GM18909 (cell line): ENCODE data around the gene ZMAT2.
"Not testable (repeated sequence)": the region's sequence is repeated elsewhere in the genome, so short reads cannot be mapped to it uniquely, and the experiment has no call there.

Experiments used
- ATAC-seq: cut with Tn5 transposase; IDR thresholded peaks from one replicate; pipeline ENCODE4 v1.9.1; 2021; ENCODE audit warnings: mild to moderate bottlenecking; ENCODE audit not compliant: unreplicated experiment, poor library complexity

Gene ZMAT2

DNA sequence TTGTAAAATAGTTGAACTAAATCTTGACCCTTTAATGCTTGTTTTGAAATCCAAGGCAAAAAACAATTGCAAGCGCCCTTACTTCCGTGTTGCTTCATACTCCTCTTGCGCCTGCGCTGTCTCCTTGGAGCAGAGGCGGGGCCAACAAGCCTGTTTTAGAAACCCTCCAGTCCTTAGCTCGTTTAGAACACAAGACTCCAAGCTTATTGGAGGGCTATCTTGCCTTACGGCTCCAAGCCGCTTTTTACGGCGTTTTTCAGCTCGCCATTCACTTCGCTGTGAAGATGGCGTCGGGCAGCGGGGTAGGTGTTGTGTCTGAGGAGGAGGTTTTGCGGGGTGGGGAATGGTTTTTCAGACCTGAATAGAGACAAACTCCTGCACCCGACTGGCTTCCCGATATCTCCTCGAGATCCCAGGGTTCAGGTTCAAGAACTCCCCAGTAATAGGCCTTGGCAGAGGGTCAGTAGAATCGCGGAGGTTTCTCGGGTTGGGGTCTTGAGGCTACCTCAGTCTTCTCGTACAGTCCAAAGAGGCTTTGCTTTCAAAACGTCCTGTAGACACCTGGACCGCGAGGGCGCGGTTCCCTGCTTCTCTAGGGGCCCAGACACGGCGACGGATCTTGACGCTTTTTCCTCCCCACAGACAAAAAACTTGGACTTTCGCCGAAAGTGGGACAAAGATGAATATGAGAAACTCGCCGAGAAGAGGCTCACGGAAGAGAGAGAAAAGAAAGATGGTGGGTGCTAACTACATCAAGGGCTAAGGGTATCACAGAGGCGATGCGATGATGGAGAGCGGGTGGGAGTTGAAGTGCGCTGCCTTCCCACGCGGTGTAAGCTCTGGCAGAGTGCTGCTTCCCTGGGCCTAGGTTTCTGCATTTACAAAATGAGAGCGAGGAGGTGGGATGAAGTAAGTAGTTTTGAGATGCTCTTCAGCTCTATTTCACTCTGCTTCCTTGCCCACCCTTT lies at the start of gene ZMAT2:
TSS of gene ZMAT2 (plus strand) at position 271 of the 968 bp plus-strand sequence. CDS start at position 285, 14 bp downstream.
- ATAC-seq: peak; percentile 98

DNA sequence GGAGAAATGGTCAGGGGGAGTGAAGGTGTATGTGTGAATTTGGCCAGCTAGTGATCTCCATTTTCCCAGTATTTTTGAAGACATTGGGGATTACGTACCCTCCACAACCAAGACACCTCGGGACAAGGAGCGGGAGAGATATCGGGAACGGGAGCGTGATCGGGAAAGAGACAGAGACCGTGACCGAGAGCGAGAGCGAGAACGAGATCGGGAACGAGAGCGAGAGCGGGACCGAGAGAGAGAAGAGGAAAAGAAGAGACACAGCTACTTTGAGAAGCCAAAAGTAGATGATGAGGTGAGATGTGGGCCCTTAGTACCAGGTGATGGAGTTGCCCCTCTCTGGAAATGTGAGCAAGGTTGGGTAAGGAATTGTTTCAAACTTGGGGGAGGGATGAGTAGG lies 41.4 kb upstream of the ZMAT2 start:
- ATAC-seq: no peak

GRCh38 chr5:140660371-140660770 lies 39.9 kb upstream of the ZMAT2 start:
- not testable (repeated sequence) for ATAC-seq

DNA sequence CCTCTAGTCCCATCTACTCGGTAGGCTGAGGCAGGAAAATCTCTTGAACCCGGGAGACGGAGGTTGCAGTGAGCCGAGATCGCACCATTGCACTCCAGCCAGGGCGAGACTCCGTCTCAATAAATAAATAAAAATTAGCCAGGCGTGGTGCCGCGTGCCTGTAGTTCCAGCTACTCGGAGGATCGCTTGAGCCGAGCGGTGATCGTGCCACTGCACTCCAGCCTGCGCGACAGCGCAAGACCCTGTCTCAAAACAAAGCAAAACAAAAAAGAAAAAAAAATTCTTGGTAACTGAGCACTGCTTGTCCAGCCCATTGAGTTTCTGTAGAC lies 36.3 kb upstream of the ZMAT2 start:
- no peak for ATAC-seq

DNA sequence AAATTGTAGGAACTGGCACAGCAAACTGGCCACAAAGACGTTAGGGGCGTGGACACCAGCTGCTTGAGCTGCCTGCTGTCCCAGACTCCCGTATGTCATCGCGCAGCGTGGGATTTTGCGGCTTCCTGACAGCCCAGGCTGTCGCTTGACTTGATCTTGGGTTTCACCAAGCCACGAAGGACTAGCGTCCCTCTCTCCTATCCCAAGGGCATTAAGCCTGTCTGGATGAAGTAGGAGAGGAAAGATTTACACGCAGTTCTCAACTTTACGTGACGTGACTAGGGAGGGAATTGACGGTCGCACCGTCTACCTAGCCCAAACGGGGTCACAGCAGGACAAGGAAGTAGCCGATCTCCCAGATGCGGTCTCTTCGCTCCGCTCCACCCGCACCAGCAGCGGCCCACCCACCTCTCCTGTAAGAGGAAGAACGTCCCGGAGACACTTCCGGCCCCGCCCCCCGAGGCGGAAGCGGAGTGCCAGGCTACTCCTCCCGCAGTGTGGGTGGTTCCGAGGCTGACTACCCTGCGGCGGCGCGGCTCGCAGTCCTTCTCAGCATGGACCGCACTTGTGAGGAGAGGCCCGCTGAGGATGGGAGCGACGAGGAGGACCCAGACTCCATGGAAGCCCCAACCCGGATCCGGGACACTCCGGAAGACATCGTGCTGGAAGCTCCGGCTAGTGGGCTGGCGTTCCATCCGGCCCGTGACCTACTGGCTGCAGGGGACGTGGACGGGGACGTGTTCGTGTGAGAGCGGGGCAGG lies 35.7 kb upstream of the ZMAT2 start, which contains the start of gene WDR55:
TSS of gene WDR55 (plus strand) at position 546 of the 761 bp plus-strand sequence. CDS start at position 555, 9 bp downstream.
- ATAC-seq: peak; percentile 98

GRCh38 chr5:140671035-140671434 lies 29.2 kb upstream of the ZMAT2 start:
- not testable (repeated sequence) for ATAC-seq

DNA sequence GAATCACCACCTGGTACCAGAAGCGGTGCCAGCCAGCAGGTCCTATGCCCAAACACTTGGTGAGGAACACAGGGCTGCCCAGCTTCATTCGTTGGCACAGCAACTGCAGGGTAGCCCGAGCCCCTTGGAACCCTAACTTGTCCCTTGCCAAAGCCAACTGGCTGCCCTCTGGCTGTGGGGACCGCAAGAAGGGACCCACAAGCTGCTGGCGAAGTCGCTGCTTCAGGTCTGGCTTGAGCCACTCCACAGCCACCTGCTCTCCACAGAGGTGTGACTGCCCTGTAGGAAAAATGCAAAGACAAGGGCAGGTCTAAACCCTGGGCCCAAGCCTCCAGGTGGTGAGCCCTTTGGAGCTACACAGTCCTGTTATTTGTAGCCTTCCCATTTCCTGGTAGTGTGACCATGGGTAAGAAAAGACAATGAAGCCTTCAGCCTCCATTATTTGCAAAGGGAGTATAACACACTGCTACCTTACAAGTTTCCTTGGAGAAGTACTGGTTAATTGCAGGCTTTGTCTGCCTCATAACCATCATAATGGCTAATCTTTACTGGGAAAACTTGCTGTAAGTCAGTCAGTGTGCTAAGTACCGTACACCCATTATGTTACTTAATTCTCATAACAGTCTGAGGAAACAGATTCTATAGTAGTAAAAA lies 28.6 kb upstream of the ZMAT2 start:
- ATAC-seq: no peak

DNA sequence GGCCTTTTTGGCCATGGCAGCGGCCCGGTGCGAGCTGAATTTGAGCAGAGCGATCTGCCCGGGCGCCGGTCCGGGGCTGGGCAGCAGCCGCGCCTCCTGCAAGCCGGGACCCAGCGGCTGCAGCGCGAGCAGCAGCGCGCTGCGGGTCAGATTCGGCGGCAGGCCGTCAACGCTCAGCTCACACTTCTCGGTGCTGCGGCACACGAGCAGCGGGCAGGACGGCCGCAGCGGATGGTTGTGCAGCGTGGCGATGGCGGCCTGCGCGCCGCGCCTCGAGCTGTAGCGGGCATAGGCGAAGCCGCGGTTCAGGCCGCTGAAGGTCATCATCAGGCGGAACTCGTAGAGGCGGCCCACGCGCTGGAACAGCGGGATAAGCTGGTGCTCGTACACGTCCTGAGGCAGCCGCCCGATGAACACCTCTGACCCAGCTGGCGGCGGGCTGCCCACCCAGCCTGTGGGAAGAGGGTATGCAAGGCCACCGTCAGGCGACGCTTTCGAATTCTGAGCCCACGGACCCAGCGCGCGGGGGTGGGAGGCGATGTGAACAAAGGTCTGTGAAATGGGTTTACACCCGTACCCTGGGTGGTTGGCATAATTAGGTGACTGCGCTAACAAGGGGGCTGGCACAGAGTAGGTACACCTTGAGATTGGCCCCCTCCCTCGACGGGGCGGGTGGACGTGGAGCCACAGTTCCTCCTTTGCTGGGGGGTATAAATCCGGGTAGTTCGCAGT lies 27.6 kb upstream of the ZMAT2 start:
- ATAC-seq: no peak

DNA sequence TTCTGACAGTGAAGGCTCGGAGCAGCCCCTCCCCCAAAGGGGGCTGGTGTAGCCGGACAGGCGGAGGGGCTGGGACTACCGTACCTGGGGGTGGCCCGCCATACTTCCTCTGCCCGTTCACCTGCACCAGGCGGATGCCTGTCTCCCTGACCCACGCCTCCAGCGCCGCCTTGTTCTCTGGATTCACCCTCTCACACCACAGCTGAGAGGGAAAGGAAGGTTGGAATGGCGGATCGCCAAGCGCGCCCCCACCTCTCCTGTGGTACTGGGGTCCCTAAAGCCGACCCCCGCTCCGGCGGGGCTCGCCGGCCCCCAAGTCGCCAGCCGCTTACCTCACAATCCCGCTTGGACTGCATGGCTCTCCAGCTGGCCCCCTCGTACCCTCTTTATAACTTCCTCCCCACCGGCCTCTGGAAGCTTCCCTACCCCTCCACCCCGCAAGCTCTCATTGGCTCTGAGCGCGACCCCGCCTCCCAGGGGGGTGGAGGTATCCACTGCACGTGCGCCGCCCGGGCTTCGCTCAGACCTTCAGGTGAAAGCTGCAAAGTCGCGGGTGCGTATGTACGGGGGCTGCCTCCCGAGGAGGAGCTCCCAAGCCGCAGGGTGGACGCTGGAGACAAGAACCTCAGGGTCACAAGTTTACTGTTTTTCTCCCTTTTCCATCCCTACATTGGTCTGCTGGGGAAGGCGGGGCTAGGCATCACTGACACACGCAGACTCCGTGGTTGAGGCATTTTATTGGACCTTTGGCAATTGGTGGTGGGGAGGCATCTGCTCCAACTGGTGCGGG lies 26.9 kb upstream of the ZMAT2 start, which contains the start of gene DND1:
TSS of gene DND1 (minus strand) at position 390 of the 790 bp plus-strand sequence. CDS start at position 356, 34 bp downstream.
- no peak for ATAC-seq

GRCh38 chr5:140674211-140674610 lies 26.0 kb upstream of the ZMAT2 start:
- ATAC-seq: no peak

DNA sequence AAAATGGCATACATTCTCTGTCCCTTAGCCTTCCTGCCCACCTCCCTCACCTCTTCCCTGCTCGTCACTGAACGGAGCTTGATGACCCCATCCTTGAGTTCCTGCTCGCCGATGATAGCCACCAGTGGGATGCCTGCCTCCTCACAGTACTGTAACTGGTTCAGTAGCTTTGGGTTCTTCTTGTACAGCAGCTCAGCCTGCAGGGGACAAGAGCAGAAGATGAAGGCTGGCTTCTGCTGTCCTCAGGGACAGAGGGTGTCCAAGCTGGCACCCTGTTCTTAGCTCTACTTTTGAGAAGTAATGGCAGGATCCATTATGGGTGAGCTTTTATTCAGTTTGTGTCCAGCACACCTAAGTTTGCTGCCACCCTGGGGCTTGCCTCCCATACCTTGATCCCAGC lies 25.6 kb upstream of the ZMAT2 start:
- ATAC-seq: no peak

DNA sequence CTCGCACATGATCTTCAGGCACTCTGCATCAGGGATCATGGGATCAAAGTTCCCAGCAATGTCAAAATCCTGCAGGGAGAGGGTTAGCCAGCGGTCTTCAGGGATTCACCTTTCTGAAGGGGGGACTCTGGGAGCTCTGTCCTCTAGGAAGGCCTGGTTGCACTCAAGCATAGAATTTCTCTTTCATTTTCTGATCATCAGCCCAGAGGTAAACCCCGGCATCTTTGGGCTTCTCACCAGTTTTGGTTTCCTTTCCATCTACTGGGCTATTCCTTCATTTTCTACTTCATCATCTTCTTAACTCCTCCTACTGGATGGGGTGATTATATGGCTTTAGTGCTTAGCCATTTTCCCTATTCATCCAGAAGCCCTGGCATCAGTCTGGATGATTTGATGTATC lies 22.3 kb upstream of the ZMAT2 start:
- ATAC-seq: no peak

DNA sequence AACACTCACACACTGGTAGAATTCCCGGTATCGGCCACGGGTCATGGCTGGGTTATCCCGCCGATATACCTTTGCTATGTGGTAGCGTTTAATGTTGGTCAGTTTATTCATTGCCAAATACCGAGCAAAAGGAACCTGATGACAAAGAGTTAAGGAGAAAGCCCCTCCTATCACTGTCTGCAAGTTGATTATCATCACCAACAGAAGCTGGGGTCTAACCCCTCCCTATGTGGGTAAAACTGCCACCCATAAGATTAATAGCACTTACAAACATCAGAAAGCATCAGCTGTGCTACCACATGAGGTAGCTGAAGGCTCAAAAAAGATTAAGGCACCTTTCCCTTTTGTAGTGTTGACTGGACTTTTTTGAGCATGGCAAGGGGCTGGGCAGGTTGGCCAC lies 21.3 kb upstream of the ZMAT2 start:
- no peak for ATAC-seq

DNA sequence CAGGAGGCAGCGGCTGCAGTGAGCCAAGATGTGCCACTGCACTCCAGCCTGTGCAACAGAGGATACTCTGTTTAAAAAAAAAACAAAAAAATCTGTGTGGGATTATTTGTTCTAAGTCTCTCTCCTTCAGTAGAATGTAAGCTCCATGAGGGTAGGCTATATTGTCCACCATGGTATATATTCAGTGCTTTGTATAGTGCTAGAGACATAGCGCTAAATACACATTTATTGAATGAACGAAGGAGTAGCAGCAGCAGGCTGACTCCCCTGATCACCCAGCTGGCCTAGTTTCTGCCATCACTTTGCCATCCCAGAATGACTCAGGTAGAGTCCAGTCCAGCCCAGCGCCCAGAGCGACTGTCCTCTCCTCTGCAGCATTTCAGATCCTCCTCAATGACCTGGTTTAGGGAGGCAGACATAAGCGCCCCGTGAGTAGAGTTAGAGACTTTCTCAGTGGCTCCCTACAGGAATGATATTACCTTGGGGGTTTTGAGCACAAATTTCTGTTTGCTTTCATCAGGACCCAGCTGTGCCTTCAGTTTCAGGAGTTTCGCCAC lies 9.8 kb upstream of the ZMAT2 start:
- no peak for ATAC-seq

- peak; percentile 99 for ATAC-seq
These were observed 9.0 kb upstream of the ZMAT2 start, which contains the start of the genes HARS1 and HARS2 for GRCh38 chr5:140690941-140691924. Gene HARS1 (minus strand): TSS chr5:140691370. CDS start chr5:140691304, 66 bp downstream. Gene HARS2 (plus strand): TSS chr5:140691455. CDS start chr5:140691649, 194 bp downstream.

DNA sequence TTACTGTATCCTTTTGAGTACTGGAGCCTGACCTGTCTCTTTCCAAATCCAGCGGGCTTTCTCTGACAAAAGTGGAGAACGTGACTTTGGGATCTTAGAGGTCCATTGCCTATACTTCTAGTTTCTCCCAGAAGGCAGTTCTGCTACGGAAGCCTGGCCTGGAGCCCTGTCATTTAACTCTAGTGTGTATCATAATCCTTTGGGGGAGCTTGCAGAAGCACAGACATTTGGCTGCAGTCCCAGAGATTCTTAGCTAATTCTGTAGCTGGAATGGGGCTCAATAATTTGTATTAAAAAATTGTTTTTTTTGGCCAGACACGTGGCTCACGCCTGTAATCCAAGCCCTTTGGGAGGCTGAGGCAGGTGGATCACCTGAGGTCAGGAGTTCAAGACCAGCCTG lies 6.0 kb upstream of the ZMAT2 start:
- ATAC-seq: no peak

GRCh38 chr5:140696891-140697492 lies 3.3 kb upstream of the ZMAT2 start:
- no peak for ATAC-seq
